Left lung (tissue), 10 donors: ENCODE measurements around the gene EIF4G3. TPM values are rescaled to one million over a fixed set of nuclear protein-coding genes. Genes with fewer than 3 reads are reported as not detected.
A peak's percentile ranks its signal among the peaks of the same experiment; 100 is the strongest.

Experiments
- ATAC-seq: fragments of 200-7000 bp; cut with Tn5 transposase; one replicate; pipeline ENCODE4 v1.9.1; 2020; ENCODE audit warnings: moderate library complexity
- DNase-seq, 4 donors: peaks; one replicate each; pipeline ENCODE4 v3.0.0-alpha.2; 2013 to 2020
- H3K27ac ChIP-seq, 2 donors: fragments of 200-600 bp; sonication (generic) in 1 of 2; one replicate each; pipeline versions ENCODE4 v1.5.0 to v1.8.0; 2020 to 2021
- H3K27me3 ChIP-seq, 2 donors: fragments of 200-600 bp; sonication (generic) in 1 of 2; one replicate each; pipeline versions ENCODE4 v1.5.0 to v1.8.0; 2020 to 2021
- H3K36me3 ChIP-seq, 2 donors: fragments of 200-600 bp; sonication (generic) in 1 of 2; one replicate each; pipeline versions ENCODE4 v1.5.0 to v1.8.0; 2020 to 2021
- H3K4me1 ChIP-seq, 2 donors: fragments of 200-600 bp; one replicate each; pipeline ENCODE4 v1.8.0; 2021
- H3K4me3 ChIP-seq, 2 donors: fragments of 200-600 bp; sonication (generic) in 1 of 2; one replicate each; pipeline versions ENCODE4 v1.5.0 to v1.8.0; 2020 to 2021; ENCODE audit warnings: mild to moderate bottlenecking in 1 of 2
- H3K9me3 ChIP-seq, 2 donors: fragments of 200-600 bp; sonication (generic) in 1 of 2; one replicate each; pipeline versions ENCODE4 v1.5.0 to v1.8.0; 2020 to 2021
- CTCF ChIP-seq, 2 donors: fragments of 200-600 bp; sonication (generic) in 1 of 2; IDR thresholded peaks; one replicate each; pipeline versions ENCODE4 v1.5.0 to v1.8.0; 2021; ENCODE audit warnings: antibody characterized with exemption in 2 of 2
- intact Hi-C, 2 donors: fragments of 100-400 bp; cut with DNase I; formaldehyde crosslinking; loops; one replicate each; pipeline versions ENCODE4 v1.11.2 to v1.14.2; 2022
- polyA plus RNA-seq, 6 donors: library from polyadenylated mRNA; unstranded; fragments of 120-200 nt; gene quantifications; one replicate each; pipeline ENCODE4 v1.2.1, GENCODE V29; 2013; ENCODE audit not compliant: insufficient read length in 6 of 6
- total RNA-seq, 2 donors: library from RNA; stranded (reverse); fragmentation: NEBNext Ultra II Directional; extraction: Animal tissue kit (Norgen Biotek cat#: 25700); gene quantifications; one replicate each; pipeline ENCODE4 v1.2.1, GENCODE V29; 2021
- donor health status: DM: no; HTN: yes; CAD: no.
- donor health status: DM: no; HTN: no; CAD: no.

Gene EIF4G3
- total and polyA plus RNA-seq, 8 donors = 54.6 to 67.9 (median 61.7) TPM

- no peaks in the 10 kb centered on the region for H3K9me3 ChIP-seq
- TF ChIP-seq CTCF (IDR thresholded peaks at IDR 0.05) = no peak
- ATAC-seq (no peak), DNase-seq (peak in 2 of 4 donors; percentile 34 to 43)
- intact Hi-C loops = no loop called here
- H3K27ac ChIP-seq = peak overlapping the region; percentile 96 to 98
- H3K36me3 ChIP-seq = no peaks in the 10 kb centered on the region
- peaks cover 15 to 33% of the 10 kb centered on the region in 2 donors for H3K4me1 ChIP-seq
- H3K27me3 ChIP-seq = no peaks in the 10 kb centered on the region
- H3K4me3 ChIP-seq = peak overlapping the region; percentile 59 to 93
Measured at GRCh38 chr1:20787840-20788795, 388.6 kb downstream of the EIF4G3 start.

GRCh38 chr1:20787029-20787839, 389.5 kb downstream of the EIF4G3 start, which contains the start of gene HP1BP3:
HP1BP3 (minus strand) TSS chr1:20787307; CDS start chr1:20780440, 6,867 bp downstream.
- Histone ChIP-seq H3K4me1 (peaks cover 15 to 38% of the 10 kb centered on the region in 2 donors), H3K27me3 (no peaks in the 10 kb centered on the region), H3K36me3 (no peaks in the 10 kb centered on the region), H3K27ac (peak within 1 kb of the TSS; percentile 96 to 98), H3K9me3 (no peaks in the 10 kb centered on the region), H3K4me3 (peak within 1 kb of the TSS; percentile 59 to 93)
- intact Hi-C loops = no loop called here
- ATAC-seq (peak; percentile 80), DNase-seq (peak; percentile 74 to 92 (median 80))
- no peak for TF ChIP-seq CTCF (IDR thresholded peaks at IDR 0.05)

GRCh38 chr1:20786253-20787028, 390.3 kb downstream of the EIF4G3 start:
- ATAC-seq (peak; percentile 92), DNase-seq (peak; percentile 95 to 98 (median 97))
- Histone ChIP-seq H3K27ac (peak overlapping the region; percentile 96 to 98), H3K4me1 (peaks cover 15 to 46% of the 10 kb centered on the region in 2 donors), H3K9me3 (no peaks in the 10 kb centered on the region), H3K36me3 (no peaks in the 10 kb centered on the region), H3K27me3 (no peaks in the 10 kb centered on the region), H3K4me3 (peak overlapping the region; percentile 59 to 93)
- TF ChIP-seq CTCF (IDR thresholded peaks at IDR 0.05) = no peak
- intact Hi-C loops = no loop called here

GRCh38 chr1:20785907-20786252, 390.8 kb downstream of the EIF4G3 start:
- Histone ChIP-seq H3K4me3 (peak overlapping the region; percentile 59 to 93), H3K9me3 (no peaks in the 10 kb centered on the region), H3K36me3 (no peaks in the 10 kb centered on the region), H3K27me3 (no peaks in the 10 kb centered on the region), H3K27ac (peak overlapping the region; percentile 96 to 98), H3K4me1 (peaks cover 15 to 51% of the 10 kb centered on the region in 2 donors)
- ATAC-seq (peak; percentile 4), DNase-seq (no peak)
- no peak for TF ChIP-seq CTCF (IDR thresholded peaks at IDR 0.05)
- intact Hi-C loops = no loop called here
